ENCODE data around the gene CLN3. TPM values are rescaled to one million over a fixed set of nuclear protein-coding genes. Genes with fewer than 3 reads are reported as not detected.
"Not testable (repeated sequence)": the region's sequence is repeated elsewhere in the genome, so short reads cannot be mapped to it uniquely, and the experiment has no call there.

Gene CLN3
- total RNA-seq, 1 donor from 2014 or later: 26.5 TPM

- intact Hi-C loops (cut with micrococcal nuclease): not testable (repeated sequence)
These were observed 35.4 kb upstream of the CLN3 start for GRCh38 chr16:28527100-28527785.

GRCh38 chr16:28526201-28527099 is 34.6 kb upstream of the CLN3 start:
- Mint-ChIP-seq H3K4me1 (ENCODE audit: low read depth) (peaks cover 3% of the 10 kb centered on the region), H3K27me3 (ENCODE audit: low read depth) (peaks cover 4% of the 10 kb centered on the region), H3K36me3 (ENCODE audit: low read depth) (no peaks in the 10 kb centered on the region), H3K9me3 (no peaks in the 10 kb centered on the region), H3K27ac (no peak overlapping the region), H3K4me3 (ENCODE audit: low read depth) (no peak overlapping the region)
- no peak for DNase-seq (ENCODE audit: low spot score)
- intact Hi-C loops (cut with micrococcal nuclease): no loop called here

More at GRCh38 chr16:28527100-28527785, 35.4 kb upstream of the CLN3 start:
- not testable (repeated sequence) for H3K4me1 Mint-ChIP-seq (ENCODE audit: low read depth); H3K27me3 Mint-ChIP-seq (ENCODE audit: low read depth); H3K4me3 Mint-ChIP-seq (ENCODE audit: low read depth); H3K9me3 Mint-ChIP-seq; H3K27ac Mint-ChIP-seq; H3K36me3 Mint-ChIP-seq (ENCODE audit: low read depth); DNase-seq (ENCODE audit: low spot score)

GRCh38 chr16:28524681-28525171 is 32.9 kb upstream of the CLN3 start:
- intact Hi-C loops (cut with micrococcal nuclease): no loop called here
- Mint-ChIP-seq H3K9me3 (no peaks in the 10 kb centered on the region), H3K27me3 (ENCODE audit: low read depth) (peaks cover 4% of the 10 kb centered on the region), H3K4me1 (ENCODE audit: low read depth) (peaks cover 3% of the 10 kb centered on the region), H3K27ac (no peak overlapping the region), H3K4me3 (ENCODE audit: low read depth) (no peak overlapping the region), H3K36me3 (ENCODE audit: low read depth) (no peaks in the 10 kb centered on the region)
- DNase-seq (ENCODE audit: low spot score): no peak

- no peaks in the 10 kb centered on the region for H3K36me3 Mint-ChIP-seq (ENCODE audit: low read depth)
- no peaks in the 10 kb centered on the region for H3K9me3 Mint-ChIP-seq
- peaks cover 3% of the 10 kb centered on the region for H3K4me1 Mint-ChIP-seq (ENCODE audit: low read depth)
- intact Hi-C loops (cut with micrococcal nuclease): no loop called here
- no peak for DNase-seq (ENCODE audit: low spot score)
- H3K27me3 Mint-ChIP-seq (ENCODE audit: low read depth): peaks cover 4% of the 10 kb centered on the region
- H3K27ac Mint-ChIP-seq: no peak overlapping the region
- H3K4me3 Mint-ChIP-seq (ENCODE audit: low read depth): no peak overlapping the region
These were observed 30.9 kb upstream of the CLN3 start for GRCh38 chr16:28522792-28523191.

- peaks cover 3% of the 10 kb centered on the region for H3K4me1 Mint-ChIP-seq (ENCODE audit: low read depth)
- no peak overlapping the region for H3K4me3 Mint-ChIP-seq (ENCODE audit: low read depth)
- intact Hi-C loops (cut with micrococcal nuclease): no loop called here
- no peaks in the 10 kb centered on the region for H3K36me3 Mint-ChIP-seq (ENCODE audit: low read depth)
- H3K27me3 Mint-ChIP-seq (ENCODE audit: low read depth): peaks cover 2% of the 10 kb centered on the region
- no peak overlapping the region for H3K27ac Mint-ChIP-seq
- no peak for DNase-seq (ENCODE audit: low spot score)
- H3K9me3 Mint-ChIP-seq: no peaks in the 10 kb centered on the region
These were observed 29.6 kb upstream of the CLN3 start for GRCh38 chr16:28521436-28521835.

GRCh38 chr16:28520672-28521071 is 28.8 kb upstream of the CLN3 start:
- DNase-seq (ENCODE audit: low spot score): no peak
- no peak overlapping the region for H3K27ac Mint-ChIP-seq
- H3K4me1 Mint-ChIP-seq (ENCODE audit: low read depth): peaks cover 3% of the 10 kb centered on the region
- no peaks in the 10 kb centered on the region for H3K36me3 Mint-ChIP-seq (ENCODE audit: low read depth)
- intact Hi-C loops (cut with micrococcal nuclease): no loop called here
- no peak overlapping the region for H3K4me3 Mint-ChIP-seq (ENCODE audit: low read depth)
- no peaks in the 10 kb centered on the region for H3K9me3 Mint-ChIP-seq
- no peaks in the 10 kb centered on the region for H3K27me3 Mint-ChIP-seq (ENCODE audit: low read depth)

- no peaks in the 10 kb centered on the region for H3K4me1 Mint-ChIP-seq (ENCODE audit: low read depth)
- no peaks in the 10 kb centered on the region for H3K27me3 Mint-ChIP-seq (ENCODE audit: low read depth)
- intact Hi-C loops (cut with micrococcal nuclease): no loop called here
- H3K27ac Mint-ChIP-seq: no peak overlapping the region
- no peaks in the 10 kb centered on the region for H3K9me3 Mint-ChIP-seq
- H3K4me3 Mint-ChIP-seq (ENCODE audit: low read depth): no peak overlapping the region
- DNase-seq (ENCODE audit: low spot score): no peak
- no peaks in the 10 kb centered on the region for H3K36me3 Mint-ChIP-seq (ENCODE audit: low read depth)
These were observed 22.4 kb upstream of the CLN3 start for GRCh38 chr16:28514246-28514645.

GRCh38 chr16:28513484-28514181 is 21.8 kb upstream of the CLN3 start:
- no peak overlapping the region for H3K27ac Mint-ChIP-seq
- H3K4me3 Mint-ChIP-seq (ENCODE audit: low read depth): no peak overlapping the region
- H3K36me3 Mint-ChIP-seq (ENCODE audit: low read depth): no peaks in the 10 kb centered on the region
- intact Hi-C loops (cut with micrococcal nuclease): no loop called here
- no peaks in the 10 kb centered on the region for H3K4me1 Mint-ChIP-seq (ENCODE audit: low read depth)
- no peaks in the 10 kb centered on the region for H3K27me3 Mint-ChIP-seq (ENCODE audit: low read depth)
- H3K9me3 Mint-ChIP-seq: no peaks in the 10 kb centered on the region
- no peak for DNase-seq (ENCODE audit: low spot score)

- Mint-ChIP-seq H3K27ac (no peak overlapping the region), H3K9me3 (no peaks in the 10 kb centered on the region), H3K4me1 (ENCODE audit: low read depth) (peaks cover 10% of the 10 kb centered on the region), H3K36me3 (ENCODE audit: low read depth) (no peaks in the 10 kb centered on the region), H3K27me3 (ENCODE audit: low read depth) (no peaks in the 10 kb centered on the region), H3K4me3 (ENCODE audit: low read depth) (no peak overlapping the region)
- no peak for DNase-seq (ENCODE audit: low spot score)
- intact Hi-C loops (cut with micrococcal nuclease): no loop called here
These were observed 20.2 kb upstream of the CLN3 start for GRCh38 chr16:28511801-28512789.

GRCh38 chr16:28511031-28511430 is 19.2 kb upstream of the CLN3 start:
- H3K4me3 Mint-ChIP-seq (ENCODE audit: low read depth): no peak overlapping the region
- no peaks in the 10 kb centered on the region for H3K36me3 Mint-ChIP-seq (ENCODE audit: low read depth)
- H3K4me1 Mint-ChIP-seq (ENCODE audit: low read depth): peaks cover 10% of the 10 kb centered on the region
- DNase-seq (ENCODE audit: low spot score): no peak
- no peak overlapping the region for H3K27ac Mint-ChIP-seq
- no peaks in the 10 kb centered on the region for H3K27me3 Mint-ChIP-seq (ENCODE audit: low read depth)
- intact Hi-C loops (cut with micrococcal nuclease): no loop called here
- no peaks in the 10 kb centered on the region for H3K9me3 Mint-ChIP-seq

- Mint-ChIP-seq H3K4me1 (ENCODE audit: low read depth) (peaks cover 10% of the 10 kb centered on the region), H3K27me3 (ENCODE audit: low read depth) (no peaks in the 10 kb centered on the region), H3K27ac (no peak overlapping the region), H3K4me3 (ENCODE audit: low read depth) (no peak overlapping the region), H3K9me3 (no peaks in the 10 kb centered on the region), H3K36me3 (ENCODE audit: low read depth) (no peaks in the 10 kb centered on the region)
- no peak for DNase-seq (ENCODE audit: low spot score)
- intact Hi-C loops (cut with micrococcal nuclease): no loop called here
These were observed 13.7 kb upstream of the CLN3 start for GRCh38 chr16:28505489-28506137.

Measured in activated T-helper 2 cell treated with anti-CD3 and anti-CD28 coated beads, Interferon-gamma antibody, Interleukin-2, Interleukin-4, amounts not matched to agents 10 μg/mL and 5 μg/mL and 100 μg/mL, durations not matched to agents 14 hours and 24 hours and 36 hours (primary cell).